ENCODE results near the gene ASB2. TPM values are rescaled to one million over a fixed set of nuclear protein-coding genes. Genes with fewer than 3 reads are reported as not detected.

ASB2 gene
- total and polyA plus RNA-seq, 2 of the 4 experiments (the other 2 are of a cell fraction), result 0.54 to 0.77 TPM

GRCh38 chr14:93950948-93951634, 25.3 kb downstream of the ASB2 start:
- no peak overlapping the region for H2AFZ ChIP-seq (replicated peaks; ENCODE audit: low read length, poor library complexity)
- DNase-seq (peak; percentile 30), ATAC-seq (ENCODE audit: low read depth) (no peak)
- no peak overlapping the region for H2AK9ac ChIP-seq (replicated peaks; ENCODE audit: low read depth, low read length, poor library complexity)
- no peaks in the 10 kb centered on the region for H3K9me1 ChIP-seq (ENCODE audit: insufficient read depth, low read length)
- peaks cover 2% of the 10 kb centered on the region; the same call in 1 of the 2 replicates for H3K27me3 ChIP-seq (ENCODE audit: control insufficient read depth, insufficient read depth, low read length)
- no peak overlapping the region for H3K4me2 ChIP-seq (ENCODE audit: low read depth, low read length)
- intact Hi-C loops (cut with micrococcal nuclease), result no loop called here
- H3K9ac ChIP-seq (ENCODE audit: low read depth, low read length), result no peak overlapping the region
- no peak overlapping the region for H4K91ac ChIP-seq (ENCODE audit: insufficient read depth, low read depth, low read length)
- H2BK120ac ChIP-seq (ENCODE audit: low read depth, low read length), result no peak overlapping the region
- BruUV-seq (replicated peaks), result no TSS peak
- H3K4ac ChIP-seq (ENCODE audit: low read depth, low read length), result no peak overlapping the region
- WGBS, 2 experiments (ENCODE audit: extremely low coverage in 2 of 2, insufficient read length in 1 of 2), result 77% methylated on average over 16 of the region's 20 CpGs; no CpG with 5 or more reads in 1 of the 2 experiments
- TF ChIP-seq SMC3 (IDR thresholded peaks at IDR 0.05; ENCODE audit: low read depth, low read length) (no peak), RCOR1 (IDR thresholded peaks at IDR 0.05; ENCODE audit: insufficient replicate concordance, low read length) (no peak), CEBPB (IDR thresholded peaks at IDR 0.05; ENCODE audit: low read depth, low read length) (no peak), MXI1 (IDR thresholded peaks at IDR 0.05; ENCODE audit: borderline replicate concordance, low read depth, low read length) (no peak), RFX5 (IDR thresholded peaks at IDR 0.05; ENCODE audit: low read depth, low read length) (no peak), BHLHE40 (IDR thresholded peaks at IDR 0.05; ENCODE audit: low read depth, low read length) (no peak), RAD21 (IDR thresholded peaks at IDR 0.05; ENCODE audit: low read length) (no peak)
- TF ChIP-seq, protein P1, sequence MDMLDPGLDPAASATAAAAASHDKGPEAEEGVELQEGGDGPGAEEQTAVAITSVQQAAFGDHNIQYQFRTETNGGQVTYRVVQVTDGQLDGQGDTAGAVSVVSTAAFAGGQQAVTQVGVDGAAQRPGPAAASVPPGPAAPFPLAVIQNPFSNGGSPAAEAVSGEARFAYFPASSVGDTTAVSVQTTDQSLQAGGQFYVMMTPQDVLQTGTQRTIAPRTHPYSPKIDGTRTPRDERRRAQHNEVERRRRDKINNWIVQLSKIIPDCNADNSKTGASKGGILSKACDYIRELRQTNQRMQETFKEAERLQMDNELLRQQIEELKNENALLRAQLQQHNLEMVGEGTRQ (IDR thresholded peaks at IDR 0.05; ENCODE audit: low read depth, low read length), result no peak
- H2BK15ac ChIP-seq (ENCODE audit: low read depth, low read length), result no peak overlapping the region
- no peak overlapping the region for H2AK5ac ChIP-seq (ENCODE audit: low read depth, low read length)
- ChIA-PET CTCF (interaction anchor here (0.6 to 1.7 kb wide), 2 partner anchors 11 to 391 kb away, joined by 3 to 8 read pairs; no protein-coding TSS in a partner anchor), POLR2A (ENCODE audit: unreplicated experiment) (no interaction called here)
- H2BK20ac ChIP-seq (ENCODE audit: low read depth, low read length), result no peak overlapping the region
- no peaks in the 10 kb centered on the region for H3K9me3 ChIP-seq (ENCODE audit: control insufficient read depth, insufficient read depth, low read length)
- no peaks in the 10 kb centered on the region for H3K4me1 ChIP-seq (ENCODE audit: control insufficient read depth, insufficient read depth, low read length)
- no peak overlapping the region for H3K4me3 ChIP-seq (ENCODE audit: insufficient read depth, low read depth, low read length)
- no peak overlapping the region for H3K23ac ChIP-seq (ENCODE audit: low read depth, low read length)
- H3K79me1 ChIP-seq (ENCODE audit: low read depth in 1 of 2, low read length in 2 of 2), result no peaks in the 10 kb centered on the region
- H3K27ac ChIP-seq (ENCODE audit: insufficient read depth, low read length), result no peak overlapping the region
- no peaks in the 10 kb centered on the region for H4K20me1 ChIP-seq (ENCODE audit: insufficient read depth, low read length)
- no peak overlapping the region for H4K5ac ChIP-seq (ENCODE audit: low read depth, low read length)
- no peak overlapping the region for H2BK5ac ChIP-seq (ENCODE audit: low read depth, low read length, poor library complexity, severe bottlenecking)
- H3K18ac ChIP-seq (ENCODE audit: low read depth, low read length), result no peak overlapping the region
- no peaks in the 10 kb centered on the region for H3K36me3 ChIP-seq (ENCODE audit: control insufficient read depth, insufficient read depth, low read length)
- H4K8ac ChIP-seq (ENCODE audit: low read depth in 2 of 2, low read length in 2 of 2), result no peak overlapping the region
- in situ Hi-C loops (cut with MboI; ENCODE audit: low sequenced_read_pairs), result no loop called here
- H3K14ac ChIP-seq (replicated peaks; ENCODE audit: low read depth, low read length), result no peak overlapping the region
- no peak overlapping the region for H3K56ac ChIP-seq (ENCODE audit: extremely low read depth, insufficient read depth, low read length)
- dilution Hi-C loops (cut with HindIII; ENCODE audit: low sequenced_read_pairs, unreplicated experiment), result no loop called here

Measured in IMR-90 (cell line).